NCI-H2029 (cell line): ENCODE results near the gene ZNF770.

ENCODE experiments used
- DNase-seq: peaks from one replicate; lab custom pipeline; 2025; lab: John Stamatoyannopoulos, UW

Gene ZNF770, protein sequence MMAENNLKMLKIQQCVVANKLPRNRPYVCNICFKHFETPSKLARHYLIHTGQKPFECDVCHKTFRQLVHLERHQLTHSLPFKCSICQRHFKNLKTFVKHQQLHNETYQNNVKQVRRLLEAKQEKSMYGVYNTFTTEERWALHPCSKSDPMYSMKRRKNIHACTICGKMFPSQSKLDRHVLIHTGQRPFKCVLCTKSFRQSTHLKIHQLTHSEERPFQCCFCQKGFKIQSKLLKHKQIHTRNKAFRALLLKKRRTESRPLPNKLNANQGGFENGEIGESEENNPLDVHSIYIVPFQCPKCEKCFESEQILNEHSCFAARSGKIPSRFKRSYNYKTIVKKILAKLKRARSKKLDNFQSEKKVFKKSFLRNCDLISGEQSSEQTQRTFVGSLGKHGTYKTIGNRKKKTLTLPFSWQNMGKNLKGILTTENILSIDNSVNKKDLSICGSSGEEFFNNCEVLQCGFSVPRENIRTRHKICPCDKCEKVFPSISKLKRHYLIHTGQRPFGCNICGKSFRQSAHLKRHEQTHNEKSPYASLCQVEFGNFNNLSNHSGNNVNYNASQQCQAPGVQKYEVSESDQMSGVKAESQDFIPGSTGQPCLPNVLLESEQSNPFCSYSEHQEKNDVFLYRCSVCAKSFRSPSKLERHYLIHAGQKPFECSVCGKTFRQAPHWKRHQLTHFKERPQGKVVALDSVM

GRCh38 chr15:34988027-34988902 is at the start of gene ZNF770:
TSS of gene ZNF770 (minus strand) at chr15:34988287. CDS start at chr15:34983434, 4,853 bp downstream.
- DNase-seq, result peak; percentile 13

DNA sequence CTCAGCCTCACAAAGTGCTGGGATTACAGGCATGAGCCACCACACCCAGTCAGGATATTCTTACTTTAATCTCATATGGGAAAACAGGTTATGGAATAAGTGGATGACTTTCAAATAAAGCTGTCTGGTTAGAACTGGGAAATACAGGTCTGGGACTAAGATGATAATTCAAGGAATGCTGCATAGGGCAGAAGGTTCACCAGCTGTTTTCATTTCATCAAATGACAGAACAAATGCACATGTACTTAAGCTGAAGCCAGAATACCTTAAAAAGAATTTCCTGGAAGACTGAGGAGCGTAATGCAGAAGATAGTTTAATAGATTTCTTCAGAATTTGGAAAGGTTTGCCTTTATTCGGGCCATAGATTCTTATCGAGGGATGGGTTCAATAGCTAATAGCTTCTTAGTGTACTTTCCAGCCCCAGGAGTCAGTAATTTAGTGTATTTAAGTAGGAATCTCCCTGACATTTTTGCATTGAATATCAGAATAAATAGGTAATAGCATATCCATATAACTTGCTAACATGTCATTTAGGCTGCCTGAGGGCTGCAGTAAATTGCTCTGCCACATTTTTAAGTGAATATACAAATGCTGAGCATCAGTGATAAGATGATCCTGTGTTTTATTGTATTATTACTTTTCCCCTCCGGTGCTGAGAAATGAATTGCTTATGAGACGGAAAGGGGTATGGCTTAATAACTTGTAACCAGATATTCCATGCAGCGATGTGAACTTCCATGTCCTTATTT is 40.3 kb upstream of the ZNF770 start:
- no peak for DNase-seq

DNA sequence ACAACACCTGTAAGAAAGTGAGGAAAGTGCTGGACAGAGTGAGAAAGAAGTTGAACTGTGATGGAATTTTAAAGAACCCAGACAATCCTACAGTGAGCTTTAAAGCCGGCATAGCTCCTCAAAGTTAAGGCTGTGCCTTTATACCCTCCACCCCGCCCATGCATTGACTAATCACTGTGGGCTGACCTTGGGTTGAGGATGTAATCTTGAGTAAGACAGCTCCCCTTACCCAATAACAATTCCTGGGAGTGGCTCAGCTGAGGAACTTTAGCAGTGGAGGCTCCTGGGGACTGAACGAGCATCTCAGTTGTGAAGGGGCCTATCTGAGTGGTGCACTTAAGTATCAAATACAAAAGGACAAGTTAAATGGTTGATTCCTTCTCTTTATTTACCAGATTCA is 35.7 kb upstream of the ZNF770 start:
- DNase-seq, result no peak

GRCh38 chr15:35020974-35021373 is 32.9 kb upstream of the ZNF770 start:
- no peak for DNase-seq

GRCh38 chr15:35019404-35020327 is 31.6 kb upstream of the ZNF770 start:
- DNase-seq, result no peak

DNA sequence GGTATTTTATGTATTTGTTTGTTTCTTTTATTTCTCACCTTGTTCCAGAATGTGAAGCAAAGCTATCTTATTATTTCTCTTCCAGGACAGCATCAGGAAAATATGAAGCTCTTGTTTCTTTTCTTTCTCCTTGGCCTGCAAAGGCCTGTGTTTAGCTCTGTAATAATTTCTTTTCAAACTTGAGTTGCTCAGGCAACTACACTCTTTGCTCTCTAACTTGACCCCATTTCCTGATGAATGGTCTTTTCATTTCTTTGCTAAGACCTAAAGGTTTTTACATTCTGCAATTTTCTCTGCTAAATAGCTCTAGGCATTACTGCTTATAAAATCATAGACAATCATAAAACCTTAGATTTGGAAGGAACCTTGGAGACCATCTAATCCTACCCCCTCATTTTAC is 26.2 kb upstream of the ZNF770 start:
- no peak for DNase-seq

- no peak for DNase-seq
These were observed 25.3 kb upstream of the ZNF770 start for GRCh38 chr15:35013370-35013769.

- no peak for DNase-seq
These were observed 19.3 kb upstream of the ZNF770 start for GRCh38 chr15:35007397-35007796.

DNA sequence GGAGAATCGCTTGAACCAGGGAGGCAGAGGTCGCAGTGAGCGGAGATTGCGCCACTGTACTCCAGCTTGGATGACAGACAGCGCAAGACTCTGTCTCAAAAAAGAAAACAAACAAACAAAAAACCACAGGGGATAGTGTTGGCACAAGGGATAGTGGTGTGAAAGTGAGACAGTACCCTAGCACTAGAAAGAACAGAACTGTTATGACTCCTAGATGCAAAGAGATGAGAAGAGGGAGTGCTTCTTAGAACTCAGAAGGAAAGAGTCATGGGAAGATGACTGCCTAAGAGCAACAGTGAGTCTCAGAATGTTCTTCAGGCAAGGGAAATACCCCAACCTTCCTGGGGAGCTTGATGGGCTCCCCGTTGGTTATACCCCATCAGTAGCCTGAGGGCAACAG is 17.8 kb upstream of the ZNF770 start:
- DNase-seq, result no peak

DNA sequence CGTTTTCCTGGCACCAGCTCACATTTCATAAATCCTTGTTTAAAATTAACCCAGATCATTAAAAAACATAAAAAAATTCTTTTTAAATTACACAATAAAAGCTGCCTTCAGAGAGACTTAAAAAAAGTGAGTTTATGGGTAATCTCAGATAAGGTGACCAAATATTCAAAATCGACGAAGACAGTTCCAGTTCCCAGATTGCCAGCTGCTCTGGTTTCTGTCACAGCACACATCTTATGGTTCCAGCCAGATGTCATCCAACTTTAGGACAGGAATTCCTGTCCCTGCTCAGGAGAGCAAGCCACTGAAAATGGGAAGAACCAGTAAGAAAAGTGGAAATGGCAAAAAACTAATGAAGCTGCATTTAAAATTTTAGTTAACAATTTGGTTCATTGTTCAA is 15.8 kb upstream of the ZNF770 start:
- DNase-seq, result no peak

GRCh38 chr15:35000511-35000910 is 12.4 kb upstream of the ZNF770 start:
- DNase-seq, result no peak

- DNase-seq, result no peak
These were observed 11.8 kb upstream of the ZNF770 start for GRCh38 chr15:34999906-35000305.

DNA sequence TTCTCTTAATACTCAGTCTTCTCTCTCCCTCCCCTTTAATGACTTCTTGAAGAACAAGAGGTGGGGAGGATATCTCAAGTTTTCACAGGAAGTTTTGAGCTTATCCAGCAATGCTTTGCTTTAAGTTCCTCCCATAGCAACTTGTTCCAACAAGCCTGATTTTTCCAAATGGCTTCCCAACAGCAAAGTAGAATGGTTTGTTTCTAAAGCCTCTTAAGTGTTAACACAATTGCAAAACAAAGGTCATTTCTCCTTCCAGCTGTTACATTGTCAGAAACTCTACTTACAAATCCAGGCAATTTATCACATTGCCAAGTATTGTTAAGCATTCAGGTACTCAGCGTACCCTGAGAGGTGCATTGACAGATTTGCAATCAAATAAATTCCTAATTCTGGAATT is 6.8 kb upstream of the ZNF770 start:
- DNase-seq, result no peak

GRCh38 chr15:34993877-34994276 is 5.8 kb upstream of the ZNF770 start:
- no peak for DNase-seq

- DNase-seq, result no peak
These were observed 5.3 kb upstream of the ZNF770 start for GRCh38 chr15:34993412-34993811.

GRCh38 chr15:34987609-34988026 is 469 bp downstream of the ZNF770 start:
- no peak for DNase-seq

DNA sequence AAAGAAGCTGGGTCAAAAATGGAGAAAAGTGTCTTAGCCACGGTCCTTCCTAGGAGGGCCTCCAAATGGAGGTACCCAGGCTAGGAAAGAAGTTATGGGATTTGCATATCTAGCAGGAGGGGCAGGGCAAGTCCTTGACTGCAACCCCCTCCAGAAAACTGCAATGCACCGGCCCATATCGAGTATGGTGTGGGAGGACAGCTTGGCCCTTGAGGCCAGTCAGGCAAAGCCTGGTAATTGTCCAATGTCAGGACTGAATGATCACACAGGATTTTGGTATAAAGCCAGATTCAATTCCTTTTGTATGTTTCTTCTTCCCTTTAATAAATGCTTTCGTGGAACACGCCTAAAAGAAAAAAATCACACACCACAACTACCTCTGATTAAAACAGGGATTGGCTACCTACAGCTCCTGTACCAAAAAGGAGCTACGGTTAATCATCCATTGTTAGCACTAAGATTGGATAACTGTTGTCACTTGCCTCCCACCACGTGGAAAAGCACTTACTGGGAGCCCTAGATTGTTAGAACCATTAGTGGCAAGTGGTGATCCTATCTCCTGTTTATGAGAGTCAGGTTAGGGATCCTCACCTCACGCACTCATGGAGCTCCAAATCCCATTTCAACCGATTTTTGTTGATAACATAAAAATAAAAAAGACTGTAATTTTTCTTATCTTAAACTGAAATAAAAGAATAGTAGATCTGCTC is 1.2 kb downstream of the ZNF770 start:
- no peak for DNase-seq

- DNase-seq, result no peak
These were observed 1.8 kb downstream of the ZNF770 start for GRCh38 chr15:34986326-34986725.

DNA sequence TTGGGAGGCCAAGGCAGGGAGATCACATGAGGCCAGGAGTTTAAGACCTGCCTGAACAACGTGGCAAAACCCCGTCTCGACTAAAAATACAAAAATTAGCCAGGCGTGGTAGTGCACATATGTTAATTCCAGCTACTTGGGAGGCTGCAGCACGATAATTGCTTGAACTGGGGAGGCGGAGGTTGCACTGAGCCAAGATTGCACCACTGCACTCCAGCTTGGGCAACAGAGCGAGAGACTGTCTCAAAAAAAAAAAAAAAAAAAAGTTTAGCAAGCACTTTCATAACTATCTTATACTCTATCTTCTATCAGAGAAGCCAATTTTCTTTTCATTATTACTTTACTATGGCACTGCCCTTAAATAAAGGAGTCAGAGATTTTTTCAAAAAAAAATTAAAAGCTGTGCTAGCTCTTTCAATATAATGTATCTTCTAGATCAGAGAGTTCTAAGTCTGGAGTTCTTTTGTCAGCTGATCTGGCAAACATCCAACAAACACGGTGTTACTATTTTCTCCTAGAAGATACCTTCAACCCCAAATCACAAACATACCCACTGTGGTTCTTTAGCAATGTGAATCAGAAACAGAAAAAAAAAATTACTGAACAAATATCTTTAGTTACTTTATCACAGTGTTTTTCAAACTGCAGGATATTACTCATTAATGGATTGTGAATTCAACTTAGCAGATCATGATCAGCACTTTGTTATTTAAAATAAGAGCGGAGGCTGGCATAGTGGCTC is 3.0 kb downstream of the ZNF770 start:
- DNase-seq, result no peak
